Activated T-cell treated with anti-CD3 and anti-CD28 coated beads, Interleukin-2, amount 50 U/mL, for 4 hours (primary cell): ENCODE results near the gene TMEM239. TPM values are rescaled to one million over a fixed set of nuclear protein-coding genes. Genes with fewer than 3 reads are reported as not detected.
A peak's percentile ranks its signal among the peaks of the same experiment; 100 is the strongest.

ENCODE experiments used
- ATAC-seq, 2 donors: fragments of 200-7000 bp; cut with Tn5 transposase; one replicate each; pipeline ENCODE4 v1.10.0; 2021
- DNase-seq: peaks from one replicate; pipeline ENCODE4 v3.0.0-alpha.2; 2020
- H3K27me3 Mint-ChIP-seq: one replicate; pipeline ENCODE4 v1.8.0; 2021; ENCODE audit warnings: low read depth, mixed read lengths
- H3K36me3 Mint-ChIP-seq: one replicate; pipeline ENCODE4 v1.8.0; 2022; ENCODE audit warnings: mixed read lengths; ENCODE audit not compliant: insufficient read depth
- H3K4me1 Mint-ChIP-seq: one replicate; pipeline ENCODE4 v1.8.0; 2021; ENCODE audit warnings: low read depth, mixed read lengths
- H3K4me3 Mint-ChIP-seq: one replicate; pipeline ENCODE4 v1.8.0; 2021; ENCODE audit warnings: mild to moderate bottlenecking, moderate library complexity, mixed read lengths
- H3K9me3 Mint-ChIP-seq: one replicate; pipeline ENCODE4 v1.8.0; 2021; ENCODE audit warnings: mixed read lengths
- total RNA-seq, 3 donors: library from RNA; stranded (reverse); gene quantifications; one replicate each; pipeline ENCODE4 v1.2.1, GENCODE V29; 2021

The TMEM239 gene
- total RNA-seq, 3 donors from 2014 or later = not detected

DNA sequence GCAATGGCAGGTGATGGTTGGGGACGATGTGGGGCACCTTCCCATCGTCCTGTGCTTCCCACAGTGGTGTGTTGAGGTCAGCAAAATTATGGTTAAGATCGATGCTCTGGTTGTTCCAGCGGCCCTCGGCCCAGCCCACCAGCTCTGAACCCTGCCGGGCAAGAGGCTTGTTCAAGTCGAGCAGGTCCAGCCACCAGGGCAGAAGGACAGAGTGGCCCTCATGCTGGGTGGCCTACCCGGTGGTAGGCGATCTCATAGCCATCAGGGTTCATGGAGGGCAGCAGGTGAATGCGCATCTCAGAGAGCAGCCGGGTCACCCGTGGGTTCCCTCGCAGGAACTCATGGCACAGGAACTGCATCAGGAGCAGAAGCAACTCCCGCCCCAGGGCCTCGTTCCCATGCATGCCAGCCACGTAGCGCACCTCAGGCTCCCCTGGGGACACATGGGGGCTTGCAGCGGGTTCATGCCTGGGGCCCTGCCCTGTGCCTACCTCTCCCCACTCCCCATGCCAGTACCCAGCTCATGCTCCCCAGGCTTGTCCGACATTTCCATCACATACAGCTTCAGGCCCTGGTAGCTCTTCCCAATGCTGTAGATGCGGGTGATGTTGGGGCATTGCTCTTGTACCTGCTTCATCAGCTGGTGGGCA is 20.0 kb upstream of the TMEM239 start:
- no peak for DNase-seq
- no peak overlapping the region for H3K4me3 Mint-ChIP-seq

GRCh38 chr20:2797136-2797983 is 18.8 kb upstream of the TMEM239 start:
- no peak for DNase-seq
- Mint-ChIP-seq H3K36me3 (no peaks in the 10 kb centered on the region), H3K4me1 (peaks cover 22% of the 10 kb centered on the region), H3K27me3 (peaks cover 65% of the 10 kb centered on the region), H3K9me3 (no peaks in the 10 kb centered on the region), H3K4me3 (no peak overlapping the region)
- no peak for ATAC-seq

More for the DNA sequence above, 20.0 kb upstream of the TMEM239 start:
- H3K36me3 Mint-ChIP-seq = no peaks in the 10 kb centered on the region
- H3K27me3 Mint-ChIP-seq = peaks cover 59% of the 10 kb centered on the region
- no peaks in the 10 kb centered on the region for H3K9me3 Mint-ChIP-seq
- no peak for ATAC-seq
- peaks cover 19% of the 10 kb centered on the region for H3K4me1 Mint-ChIP-seq

DNA sequence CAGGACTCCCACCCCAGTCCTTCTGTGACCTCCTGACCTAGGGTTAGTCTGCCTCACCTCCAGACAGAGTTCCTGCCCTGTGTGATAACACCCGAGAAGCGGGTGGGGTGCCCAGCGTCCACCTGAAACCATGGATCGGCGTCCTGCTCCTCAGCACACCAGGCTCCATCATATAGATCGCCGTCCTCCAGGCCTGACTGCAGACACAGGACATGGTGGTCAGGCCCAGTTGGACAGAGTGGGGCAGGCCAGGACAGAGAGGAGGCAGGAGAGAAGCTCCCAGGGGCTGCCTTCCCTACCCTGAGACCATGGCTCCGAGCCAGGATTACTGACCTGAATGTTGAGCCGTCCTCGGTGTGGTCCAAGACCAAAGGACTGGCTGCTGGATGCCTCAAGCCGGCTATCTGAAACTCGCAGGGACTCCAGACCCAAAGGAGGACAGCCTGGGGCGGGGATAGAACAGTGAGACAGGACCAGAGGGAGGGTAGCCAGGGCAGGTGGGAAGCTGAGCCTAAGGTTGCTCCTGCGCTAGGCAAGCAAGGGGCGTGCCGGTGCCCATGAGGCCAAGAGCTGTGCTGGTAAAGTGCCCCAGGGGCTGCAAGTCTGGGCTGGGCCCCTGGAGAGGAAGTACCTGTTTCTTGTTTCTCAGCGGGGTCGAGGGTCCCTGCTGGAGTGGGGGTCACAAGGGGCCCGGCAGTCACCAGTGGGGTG is 17.9 kb upstream of the TMEM239 start:
- no peaks in the 10 kb centered on the region for H3K36me3 Mint-ChIP-seq
- peaks cover 22% of the 10 kb centered on the region for H3K4me1 Mint-ChIP-seq
- no peak for DNase-seq
- H3K4me3 Mint-ChIP-seq = no peak overlapping the region
- peaks cover 67% of the 10 kb centered on the region for H3K27me3 Mint-ChIP-seq
- no peaks in the 10 kb centered on the region for H3K9me3 Mint-ChIP-seq
- ATAC-seq = no peak

- H3K4me3 Mint-ChIP-seq = peak overlapping the region; percentile 5
- DNase-seq (no peak), ATAC-seq (no peak)
- H3K4me1 Mint-ChIP-seq = peaks cover 22% of the 10 kb centered on the region
- no peaks in the 10 kb centered on the region for H3K9me3 Mint-ChIP-seq
- peaks cover 65% of the 10 kb centered on the region for H3K27me3 Mint-ChIP-seq
- H3K36me3 Mint-ChIP-seq = no peaks in the 10 kb centered on the region
These were observed 17.4 kb upstream of the TMEM239 start for GRCh38 chr20:2798814-2799213.

DNA sequence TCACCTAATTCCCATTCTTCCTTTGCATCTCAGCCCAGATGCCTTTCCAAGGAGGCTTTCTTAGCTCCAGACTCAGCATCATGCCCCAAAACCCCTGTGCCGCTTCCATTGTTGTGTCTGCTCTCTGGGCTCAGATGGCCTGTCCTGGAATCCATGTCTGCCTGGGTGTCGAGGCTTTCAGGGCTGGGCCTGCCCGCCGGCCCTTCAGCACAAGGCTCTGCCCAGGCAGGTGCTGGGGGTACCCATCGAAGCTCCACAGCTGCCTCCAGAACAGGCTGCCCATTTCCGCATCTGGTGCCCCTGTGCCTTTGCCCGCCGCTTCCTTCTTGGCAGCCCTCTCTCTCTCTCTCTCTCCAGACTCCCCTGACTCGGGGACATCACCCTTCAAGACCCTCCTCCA is 16.9 kb upstream of the TMEM239 start:
- Mint-ChIP-seq H3K4me3 (peak overlapping the region; percentile 80), H3K4me1 (peaks cover 22% of the 10 kb centered on the region), H3K36me3 (no peaks in the 10 kb centered on the region), H3K9me3 (no peaks in the 10 kb centered on the region), H3K27me3 (peaks cover 65% of the 10 kb centered on the region)
- ATAC-seq = peak in 1 of 2 donors; percentile 9
- no peak for DNase-seq

- peak overlapping the region; percentile 80 for H3K4me3 Mint-ChIP-seq
- peak; percentile 38 to 41 for ATAC-seq
- no peaks in the 10 kb centered on the region for H3K36me3 Mint-ChIP-seq
- H3K4me1 Mint-ChIP-seq = peaks cover 22% of the 10 kb centered on the region
- peaks cover 66% of the 10 kb centered on the region for H3K27me3 Mint-ChIP-seq
- no peaks in the 10 kb centered on the region for H3K9me3 Mint-ChIP-seq
- no peak for DNase-seq
These were observed 16.3 kb upstream of the TMEM239 start for GRCh38 chr20:2799688-2800520.

GRCh38 chr20:2800521-2801285 is 15.5 kb upstream of the TMEM239 start, which contains the start of gene CPXM1:
Gene CPXM1, minus strand, starts transcription at chr20:2800627. Its CDS starts 55 bp downstream, at chr20:2800572.
- H3K4me3 Mint-ChIP-seq = peak within 1 kb of the TSS; percentile 80
- ATAC-seq (peak; percentile 56 to 63), DNase-seq (no peak)
- no peaks in the 10 kb centered on the region for H3K36me3 Mint-ChIP-seq
- H3K27me3 Mint-ChIP-seq = peaks cover 71% of the 10 kb centered on the region
- peaks cover 22% of the 10 kb centered on the region for H3K4me1 Mint-ChIP-seq
- H3K9me3 Mint-ChIP-seq = no peaks in the 10 kb centered on the region

GRCh38 chr20:2801286-2801728 is 14.9 kb upstream of the TMEM239 start:
- Mint-ChIP-seq H3K4me3 (peak overlapping the region; percentile 69), H3K27me3 (peaks cover 72% of the 10 kb centered on the region), H3K9me3 (no peaks in the 10 kb centered on the region), H3K36me3 (no peaks in the 10 kb centered on the region), H3K4me1 (peaks cover 22% of the 10 kb centered on the region)
- ATAC-seq (no peak), DNase-seq (no peak)

GRCh38 chr20:2804041-2804828 is 11.9 kb upstream of the TMEM239 start:
- Mint-ChIP-seq H3K36me3 (no peaks in the 10 kb centered on the region), H3K4me3 (no peak overlapping the region), H3K27me3 (peaks cover 69% of the 10 kb centered on the region), H3K4me1 (peaks cover 18% of the 10 kb centered on the region), H3K9me3 (no peaks in the 10 kb centered on the region)
- ATAC-seq (no peak), DNase-seq (no peak)

- H3K4me1 Mint-ChIP-seq = peaks cover 10% of the 10 kb centered on the region
- H3K4me3 Mint-ChIP-seq = no peak overlapping the region
- ATAC-seq (no peak), DNase-seq (no peak)
- peaks cover 62% of the 10 kb centered on the region for H3K27me3 Mint-ChIP-seq
- no peaks in the 10 kb centered on the region for H3K36me3 Mint-ChIP-seq
- H3K9me3 Mint-ChIP-seq = no peaks in the 10 kb centered on the region
These were observed 11.1 kb upstream of the TMEM239 start for GRCh38 chr20:2804852-2805688.

DNA sequence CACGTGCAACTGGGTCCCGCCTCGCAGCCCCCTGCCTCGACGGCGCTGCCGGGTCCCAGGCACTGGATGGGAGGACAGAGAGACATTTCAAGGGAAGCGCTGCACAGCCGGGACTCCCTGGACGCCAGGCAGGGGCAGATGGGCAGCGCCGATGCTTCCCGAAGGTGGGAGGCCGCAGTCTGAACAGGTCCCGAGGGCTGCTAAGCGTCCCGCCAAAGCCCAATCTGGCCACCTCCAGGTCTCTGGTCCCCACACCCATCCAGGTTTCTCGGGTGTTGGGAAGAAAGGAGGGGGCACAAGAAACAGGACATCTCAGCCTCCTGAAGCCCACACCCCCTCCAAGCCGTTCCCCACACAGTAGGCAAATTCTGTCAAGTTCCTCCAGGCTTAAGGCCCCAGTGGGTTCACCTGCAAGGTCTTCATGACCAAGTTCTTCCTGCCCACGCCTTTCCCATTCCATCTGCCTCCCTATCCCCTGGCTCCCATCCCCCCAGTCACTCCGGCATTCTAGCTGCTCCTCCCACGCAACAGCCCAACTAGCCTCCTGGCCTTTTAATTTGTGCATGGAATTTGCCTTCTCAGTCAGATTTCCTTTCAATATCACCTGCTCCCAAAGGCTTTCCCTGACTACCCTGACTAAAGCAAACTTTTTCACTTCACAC is 10.3 kb upstream of the TMEM239 start:
- Mint-ChIP-seq H3K27me3 (peaks cover 59% of the 10 kb centered on the region), H3K36me3 (no peaks in the 10 kb centered on the region), H3K9me3 (no peaks in the 10 kb centered on the region), H3K4me1 (peaks cover 6% of the 10 kb centered on the region), H3K4me3 (no peak overlapping the region)
- DNase-seq (no peak), ATAC-seq (no peak)

GRCh38 chr20:2806351-2806701 is 9.8 kb upstream of the TMEM239 start:
- DNase-seq (no peak), ATAC-seq (no peak)
- Mint-ChIP-seq H3K36me3 (no peaks in the 10 kb centered on the region), H3K4me3 (no peak overlapping the region), H3K27me3 (peaks cover 59% of the 10 kb centered on the region), H3K9me3 (no peaks in the 10 kb centered on the region), H3K4me1 (peaks cover 1% of the 10 kb centered on the region)
